Endodermal cell (in vitro differentiated cells): ENCODE measurements around the gene NDUFS7. TPM values are rescaled to one million over a fixed set of nuclear protein-coding genes. Genes with fewer than 3 reads are reported as not detected.

Experiments used
- DNase-seq: peaks from one replicate; pipeline ENCODE4 v3.0.0-alpha.2; 2017
- H3K27ac ChIP-seq: 2 replicates; pipeline ENCODE4 v1.5.1; 2013; ENCODE audit warnings: mild to moderate bottlenecking, low read depth, low read length, moderate library complexity
- H3K27me3 ChIP-seq: 2 replicates; pipeline ENCODE4 v1.6.1; 2013; ENCODE audit warnings: mild to moderate bottlenecking, low read length, moderate library complexity; ENCODE audit not compliant: insufficient read depth, control insufficient read depth, poor library complexity, severe bottlenecking
- H3K36me3 ChIP-seq: 2 replicates; pipeline ENCODE4 v1.7.0; 2013; ENCODE audit warnings: mild to moderate bottlenecking, low read length, moderate library complexity; ENCODE audit not compliant: control insufficient read depth, insufficient read depth
- H3K4me1 ChIP-seq: one replicate; pipeline ENCODE4 v1.7.0; 2013; ENCODE audit warnings: low read length; ENCODE audit not compliant: control insufficient read depth, insufficient read depth
- H3K4me3 ChIP-seq: 2 replicates; pipeline ENCODE4 v1.5.1; 2013; ENCODE audit warnings: mild to moderate bottlenecking, low read length, moderate library complexity
- H3K9ac ChIP-seq: 2 replicates; pipeline ENCODE4 v1.6.1; 2013; ENCODE audit warnings: mild to moderate bottlenecking, low read length, moderate library complexity; ENCODE audit not compliant: poor library complexity, severe bottlenecking; ENCODE audit errors: extremely low read depth
- H3K9me3 ChIP-seq: 2 replicates; pipeline ENCODE4 v1.6.1; 2013; ENCODE audit warnings: mild to moderate bottlenecking, low read length, moderate library complexity; ENCODE audit not compliant: control insufficient read depth
- H3K27ac Mint-ChIP-seq: 2 replicates; pipeline ENCODE4 v1.8.0; 2020; ENCODE audit warnings: mixed read lengths
- H3K27me3 Mint-ChIP-seq: 2 replicates; pipeline ENCODE4 v1.8.0; 2021; ENCODE audit warnings: mild to moderate bottlenecking, mixed read lengths; ENCODE audit not compliant: insufficient read depth
- H3K36me3 Mint-ChIP-seq: 2 replicates; pipeline ENCODE4 v1.8.0; 2020; ENCODE audit warnings: low read depth, mixed read lengths
- H3K4me1 Mint-ChIP-seq: 2 replicates; pipeline ENCODE4 v1.8.0; 2020; ENCODE audit warnings: mixed read lengths
- H3K4me3 Mint-ChIP-seq: 2 replicates; pipeline ENCODE4 v1.8.0; 2020; ENCODE audit warnings: mild to moderate bottlenecking, moderate library complexity, mixed read lengths
- H3K9me3 Mint-ChIP-seq: 2 replicates; pipeline ENCODE4 v1.8.0; 2020; ENCODE audit warnings: mild to moderate bottlenecking, mixed read lengths
- CTCF ChIP-seq: fragments of 200-600 bp; sonication (generic); conservative IDR thresholded peaks from 2 replicates; pipeline ENCODE4 v1.5.0; 2021; ENCODE audit warnings: antibody characterized with exemption, mild to moderate bottlenecking
- WGBS, 2 experiments: methylation state at CpG; one replicate each; pipeline versions ENCODE4 v1.1.5 to v1.1.7; 2013; ENCODE audit warnings: missing lambda C conversion rate in 2 of 2, mixed read lengths in 1 of 2; ENCODE audit not compliant: insufficient coverage in 1 of 2, insufficient read length in 1 of 2; 5-methylcytosine and 5-hydroxymethylcytosine counted together
- total RNA-seq, 2 donors: library from RNA; stranded (reverse); fragmentation: NEBNext Ultra II Directional in 1 of 2; extraction: Animal tissue kit (Norgen Biotek cat#: 25700) in 1 of 2; gene quantifications; 2 replicates in 1 of 2; 3 replicates in 1 of 2; pipeline ENCODE4 v1.2.1, GENCODE V29; 2021

NDUFS7 gene
- total RNA-seq, 2 donors from 2014 or later, result 57.0 to 62.5 TPM

GRCh38 chr19:1388637-1389026 lies 4.9 kb downstream of the NDUFS7 start:
- H3K9me3 Mint-ChIP-seq, result no peaks in the 10 kb centered on the region
- Histone ChIP-seq H3K4me1 (no peaks in the 10 kb centered on the region), H3K4me3 (no peak overlapping the region), H3K9ac (no peak overlapping the region), H3K36me3 (peaks cover 10% of the 10 kb centered on the region), H3K9me3 (no peaks in the 10 kb centered on the region), H3K27me3 (no peaks in the 10 kb centered on the region), H3K27ac (no peak overlapping the region)
- WGBS, 2 experiments, result 95 to 98% methylated on average over 15 to 16 of the region's 17 CpGs
- H3K4me3 Mint-ChIP-seq, result no peak overlapping the region
- no peak for TF ChIP-seq CTCF
- no peak overlapping the region for H3K27ac Mint-ChIP-seq
- DNase-seq, result no peak
- H3K36me3 Mint-ChIP-seq, result peaks cover 36% of the 10 kb centered on the region
- H3K27me3 Mint-ChIP-seq, result no peaks in the 10 kb centered on the region
- peaks cover 4% of the 10 kb centered on the region for H3K4me1 Mint-ChIP-seq

- H3K36me3 Mint-ChIP-seq, result peaks cover 38% of the 10 kb centered on the region
- no peaks in the 10 kb centered on the region for H3K27me3 ChIP-seq
- H3K36me3 ChIP-seq, result peaks cover 10% of the 10 kb centered on the region
- H3K4me1 ChIP-seq, result no peaks in the 10 kb centered on the region
- H3K4me3 ChIP-seq, result no peak overlapping the region
- no peaks in the 10 kb centered on the region for H3K9me3 Mint-ChIP-seq
- DNase-seq, result no peak
- no peak overlapping the region for H3K4me3 Mint-ChIP-seq
- 94 to 95% methylated on average over 31 to 38 of the region's 39 CpGs for WGBS, 2 experiments
- no peaks in the 10 kb centered on the region for H3K9me3 ChIP-seq
- no peaks in the 10 kb centered on the region for H3K27me3 Mint-ChIP-seq
- no peak overlapping the region for H3K27ac Mint-ChIP-seq
- H3K4me1 Mint-ChIP-seq, result peaks cover 3% of the 10 kb centered on the region
- TF ChIP-seq CTCF, result no peak
- H3K27ac ChIP-seq, result no peak overlapping the region
- no peak overlapping the region for H3K9ac ChIP-seq
These were observed 5.6 kb downstream of the NDUFS7 start for GRCh38 chr19:1389033-1389940.

- peaks cover 10% of the 10 kb centered on the region for H3K36me3 ChIP-seq
- Mint-ChIP-seq H3K4me1 (no peaks in the 10 kb centered on the region), H3K4me3 (no peak overlapping the region), H3K27me3 (no peaks in the 10 kb centered on the region), H3K9me3 (no peaks in the 10 kb centered on the region), H3K36me3 (peaks cover 38% of the 10 kb centered on the region), H3K27ac (no peak overlapping the region)
- H3K4me3 ChIP-seq, result no peak overlapping the region
- TF ChIP-seq CTCF, result no peak
- H3K27me3 ChIP-seq, result no peaks in the 10 kb centered on the region
- H3K4me1 ChIP-seq, result no peaks in the 10 kb centered on the region
- no peak overlapping the region for H3K9ac ChIP-seq
- DNase-seq, result no peak
- no peak overlapping the region for H3K27ac ChIP-seq
- H3K9me3 ChIP-seq, result no peaks in the 10 kb centered on the region
- WGBS, 2 experiments, result 93 to 94% methylated on average over 34 to 40 of the region's 42 CpGs
These were observed 7.2 kb downstream of the NDUFS7 start for GRCh38 chr19:1390890-1391423.
